GM11168 (cell line): ENCODE results near the gene ZNF750.

Experiments used
- in situ Hi-C: fragments of 300-500 bp; cut with MboI; formaldehyde crosslinking; loops from one replicate; pipeline ENCODE4 v1.12.0; 2022; ENCODE audit warnings: low sequenced_read_pairs; ENCODE audit not compliant: unreplicated experiment

ZNF750 gene

GRCh38 chr17:82779541-82779940 is 60.3 kb downstream of the ZNF750 start:
- in situ Hi-C loops = no loop called here
